ENCODE results near the gene EIF1.

- TF ChIP-seq CTCF (IDR thresholded peaks at IDR 0.05; ENCODE audit: low read length): no peak
- TF ChIP-seq EZH2 (IDR thresholded peaks at IDR 0.05; ENCODE audit: borderline replicate concordance, low read length): no peak
These were observed 39.4 kb downstream of the EIF1 start for GRCh38 chr17:41728056-41728455.

Data from OCI-LY1 (cell line).